ENCODE measurements around the gene TNFRSF1A. TPM values are rescaled to one million over a fixed set of nuclear protein-coding genes. Genes with fewer than 3 reads are reported as not detected.

Gene TNFRSF1A
- total RNA-seq, 1 donor from 2014 or later, result 21.8 TPM

DNA sequence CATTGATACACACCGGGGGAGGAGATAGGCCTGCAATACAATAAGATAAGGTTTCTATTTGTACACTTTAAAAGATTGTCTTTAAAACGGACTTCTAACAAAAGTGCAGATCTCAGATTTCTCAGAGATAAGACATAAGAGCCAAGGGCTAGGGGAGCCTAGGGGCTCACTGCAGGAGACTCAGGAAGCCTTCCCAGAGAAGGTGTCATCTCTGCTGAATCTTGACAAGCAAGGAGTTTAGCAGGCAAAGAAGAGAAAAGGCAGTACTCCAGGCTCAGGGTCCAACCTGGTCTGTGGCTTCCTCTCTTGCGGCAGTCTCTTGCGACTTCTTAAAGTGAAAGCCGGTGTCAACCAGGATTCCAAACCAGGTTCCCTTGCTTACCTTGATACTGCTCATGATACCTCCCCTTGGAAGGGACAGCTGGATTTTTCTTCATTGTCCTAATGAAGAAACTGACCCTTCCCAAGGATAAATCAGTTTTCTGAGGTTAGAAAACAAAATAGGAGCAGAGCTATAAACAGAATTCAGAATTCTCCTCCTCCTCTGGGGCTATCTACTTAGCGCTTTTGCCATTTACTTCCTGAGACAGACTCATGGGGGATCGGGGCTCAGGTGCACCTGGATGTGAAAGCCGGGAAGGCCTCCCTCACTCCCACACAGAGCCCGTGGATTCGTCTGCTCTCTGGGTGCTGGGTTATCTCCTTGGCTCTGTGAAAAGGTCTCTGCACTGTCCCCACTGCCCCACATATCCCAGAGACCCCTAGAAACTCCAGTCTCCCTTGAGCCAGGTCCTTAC lies 35.2 kb upstream of the TNFRSF1A start:
- Histone ChIP-seq H3K36me3 (no peaks in the 10 kb centered on the region), H3K9ac (no peak overlapping the region), H3K4me3 (no peak overlapping the region), H3K27me3 (peaks cover 23% of the 10 kb centered on the region), H4K20me1 (ENCODE audit: low read depth) (no peaks in the 10 kb centered on the region), H3F3A (ENCODE audit: low read depth) (peaks cover 62% of the 10 kb centered on the region), H3K4me1 (peaks cover 71% of the 10 kb centered on the region), H2AFZ (replicated peaks) (peak overlapping the region; percentile 57), H3K79me2 (ENCODE audit: low read depth) (peaks cover 4% of the 10 kb centered on the region), H3K9me3 (ENCODE audit: low read depth) (no peaks in the 10 kb centered on the region), H3K4me2 (peak overlapping the region; percentile 72), H3K27ac (no peak overlapping the region)
- Mint-ChIP-seq H3K4me1 (peaks cover 64% of the 10 kb centered on the region), H3K9me3 (no peaks in the 10 kb centered on the region), H3K4me3 (peak overlapping the region; percentile 70), H3K27me3 (ENCODE audit: insufficient read depth, low read depth) (peaks cover 24% of the 10 kb centered on the region), H3K27ac (peak overlapping the region; percentile 83), H3K36me3 (no peaks in the 10 kb centered on the region)
- no peak for DNase-seq (ENCODE audit: low spot score)
- no peak for TF ChIP-seq EZH2 (IDR thresholded peaks at IDR 0.05)

DNA sequence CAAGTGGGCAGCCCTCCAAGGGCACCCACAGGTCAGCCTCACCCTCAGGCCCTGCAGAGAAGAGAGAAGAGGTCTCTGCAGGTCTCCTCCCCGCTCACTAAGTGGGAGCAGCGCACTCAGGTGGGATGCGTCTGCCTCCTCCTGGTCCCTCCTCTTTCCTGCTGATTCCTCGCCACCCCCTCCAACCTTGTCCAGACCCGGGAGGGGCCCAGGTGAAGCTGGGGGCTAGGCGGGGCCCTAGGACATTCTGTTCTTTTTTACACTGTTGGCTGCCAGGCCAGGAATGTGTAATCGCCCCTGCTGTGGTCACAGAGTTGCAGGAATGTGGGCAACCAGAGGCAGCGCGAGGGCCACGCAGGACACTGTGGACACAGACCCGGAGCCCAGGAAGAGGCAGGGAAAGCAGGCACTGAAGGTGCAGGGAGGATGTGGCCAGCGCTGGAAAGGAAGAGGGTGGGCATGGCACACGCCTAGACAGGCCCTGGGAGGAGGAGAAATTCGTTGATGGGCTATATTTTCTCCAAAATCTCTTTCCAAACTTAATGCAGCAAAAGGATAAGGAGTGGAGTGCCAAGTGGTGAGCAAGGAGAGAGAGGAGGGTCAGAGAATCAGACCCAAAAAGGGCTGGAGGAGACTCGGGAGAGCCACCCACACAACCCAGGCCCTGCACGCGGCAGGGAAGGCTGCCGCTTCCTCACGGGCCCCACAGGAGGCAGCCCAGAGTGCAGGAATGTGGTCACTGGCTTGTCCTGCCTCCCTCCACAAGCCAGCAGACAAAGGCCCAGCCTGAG lies 34.4 kb upstream of the TNFRSF1A start:
- Histone ChIP-seq H3K36me3 (no peaks in the 10 kb centered on the region), H3K9me3 (ENCODE audit: low read depth) (no peaks in the 10 kb centered on the region), H3K9ac (no peak overlapping the region), H3F3A (ENCODE audit: low read depth) (peaks cover 67% of the 10 kb centered on the region), H3K4me1 (peaks cover 75% of the 10 kb centered on the region), H4K20me1 (ENCODE audit: low read depth) (no peaks in the 10 kb centered on the region), H3K27me3 (peaks cover 23% of the 10 kb centered on the region), H2AFZ (replicated peaks) (peak overlapping the region; percentile 57), H3K4me3 (no peak overlapping the region), H3K79me2 (ENCODE audit: low read depth) (peaks cover 4% of the 10 kb centered on the region), H3K27ac (no peak overlapping the region), H3K4me2 (peak overlapping the region; percentile 72)
- Mint-ChIP-seq H3K4me3 (peak overlapping the region; percentile 8), H3K27ac (peak overlapping the region; percentile 83), H3K9me3 (no peaks in the 10 kb centered on the region), H3K27me3 (ENCODE audit: insufficient read depth, low read depth) (peaks cover 21% of the 10 kb centered on the region), H3K4me1 (peaks cover 67% of the 10 kb centered on the region), H3K36me3 (no peaks in the 10 kb centered on the region)
- no peak for TF ChIP-seq EZH2 (IDR thresholded peaks at IDR 0.05)
- TF ChIP-seq, protein P1, sequence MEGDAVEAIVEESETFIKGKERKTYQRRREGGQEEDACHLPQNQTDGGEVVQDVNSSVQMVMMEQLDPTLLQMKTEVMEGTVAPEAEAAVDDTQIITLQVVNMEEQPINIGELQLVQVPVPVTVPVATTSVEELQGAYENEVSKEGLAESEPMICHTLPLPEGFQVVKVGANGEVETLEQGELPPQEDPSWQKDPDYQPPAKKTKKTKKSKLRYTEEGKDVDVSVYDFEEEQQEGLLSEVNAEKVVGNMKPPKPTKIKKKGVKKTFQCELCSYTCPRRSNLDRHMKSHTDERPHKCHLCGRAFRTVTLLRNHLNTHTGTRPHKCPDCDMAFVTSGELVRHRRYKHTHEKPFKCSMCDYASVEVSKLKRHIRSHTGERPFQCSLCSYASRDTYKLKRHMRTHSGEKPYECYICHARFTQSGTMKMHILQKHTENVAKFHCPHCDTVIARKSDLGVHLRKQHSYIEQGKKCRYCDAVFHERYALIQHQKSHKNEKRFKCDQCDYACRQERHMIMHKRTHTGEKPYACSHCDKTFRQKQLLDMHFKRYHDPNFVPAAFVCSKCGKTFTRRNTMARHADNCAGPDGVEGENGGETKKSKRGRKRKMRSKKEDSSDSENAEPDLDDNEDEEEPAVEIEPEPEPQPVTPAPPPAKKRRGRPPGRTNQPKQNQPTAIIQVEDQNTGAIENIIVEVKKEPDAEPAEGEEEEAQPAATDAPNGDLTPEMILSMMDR (IDR thresholded peaks at IDR 0.05), result peak; percentile 50
- TF ChIP-seq EZH2phosphoT487 (IDR thresholded peaks at IDR 0.05), result no peak
- peak; percentile 87 for DNase-seq (ENCODE audit: low spot score)

DNA sequence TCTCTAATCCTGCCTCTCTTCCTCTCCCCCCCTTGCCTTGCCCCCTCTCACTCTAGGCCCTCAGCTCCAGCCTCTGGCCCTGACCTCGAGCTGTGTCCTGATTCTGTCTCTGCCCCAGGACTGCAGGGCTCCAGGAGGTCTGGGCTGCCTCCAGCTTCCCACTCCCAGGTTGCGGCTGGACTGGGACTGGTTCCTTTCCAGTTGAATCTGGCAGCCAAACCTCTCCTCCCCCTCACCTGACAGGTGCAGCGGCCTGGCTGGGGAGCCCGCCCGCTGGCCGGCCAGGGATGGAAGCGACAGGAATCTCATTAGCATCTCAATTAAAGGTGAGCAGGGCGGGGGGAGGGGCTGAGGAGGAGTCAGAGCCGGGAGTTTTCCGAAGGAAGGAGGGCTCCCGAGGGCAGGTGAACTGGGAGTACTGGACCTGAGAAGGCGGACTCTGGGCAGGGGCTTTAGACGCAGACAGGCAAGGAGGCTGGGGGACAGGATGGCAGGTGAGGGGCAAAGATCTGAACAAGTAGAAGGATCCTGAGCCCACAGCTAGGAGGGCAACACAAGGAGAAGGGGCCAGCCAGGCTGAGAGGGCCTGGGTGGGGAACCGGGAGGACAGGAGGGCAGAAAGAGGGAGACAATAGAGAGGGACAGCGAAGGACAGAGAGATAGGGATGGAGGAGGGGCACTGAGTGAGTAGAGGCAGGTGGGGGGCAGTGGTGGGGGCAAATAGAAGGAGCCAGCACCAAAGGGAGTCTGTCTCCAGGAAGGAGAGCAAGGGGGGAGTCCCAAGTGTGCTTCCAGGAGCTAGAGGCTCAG lies 33.6 kb upstream of the TNFRSF1A start, which contains the start of gene SCNN1A:
SCNN1A (minus strand) TSS at position 295 of the 810 bp plus-strand sequence. CDS start 780 bp downstream, outside the sequence.
- no peak for TF ChIP-seq EZH2 (IDR thresholded peaks at IDR 0.05)
- TF ChIP-seq, protein P1 (IDR thresholded peaks at IDR 0.05), result no peak
- no peak for TF ChIP-seq EZH2phosphoT487 (IDR thresholded peaks at IDR 0.05)
- DNase-seq (ENCODE audit: low spot score), result peak; percentile 41
- Mint-ChIP-seq H3K4me1 (peaks cover 75% of the 10 kb centered on the region), H3K9me3 (no peaks in the 10 kb centered on the region), H3K36me3 (no peaks in the 10 kb centered on the region), H3K27ac (peak within 1 kb of the TSS; percentile 97), H3K4me3 (peak within 1 kb of the TSS; percentile 60), H3K27me3 (ENCODE audit: insufficient read depth, low read depth) (peaks cover 23% of the 10 kb centered on the region)
- Histone ChIP-seq H3K79me2 (ENCODE audit: low read depth) (peaks cover 4% of the 10 kb centered on the region), H3K4me1 (peaks cover 74% of the 10 kb centered on the region), H3F3A (ENCODE audit: low read depth) (peaks cover 68% of the 10 kb centered on the region), H3K9ac (no peak within 1 kb of the TSS), H3K36me3 (no peaks in the 10 kb centered on the region), H3K4me3 (no peak within 1 kb of the TSS), H4K20me1 (ENCODE audit: low read depth) (no peaks in the 10 kb centered on the region), H3K4me2 (peak within 1 kb of the TSS; percentile 72), H2AFZ (replicated peaks) (peak within 1 kb of the TSS; percentile 57), H3K27ac (no peak within 1 kb of the TSS), H3K27me3 (peaks cover 23% of the 10 kb centered on the region), H3K9me3 (ENCODE audit: low read depth) (no peaks in the 10 kb centered on the region)

Measured in neural progenitor cell (in vitro differentiated cells).